Fibroblast of pulmonary artery (primary cell): ENCODE measurements around the gene MRPS9.

Experiments used
- DNase-seq: peaks from one replicate; pipeline ENCODE4 v3.0.0-alpha.2; 2010; ENCODE audit warnings: low read depth
- H3K4me3 ChIP-seq: replicated peaks from 2 replicates; pipeline ENCODE4 v1.5.1; 2011; ENCODE audit warnings: low read depth, mild to moderate bottlenecking, control low read depth, low read length, moderate library complexity
- TF ChIP-seq, protein P1 (sequence below): IDR thresholded peaks from 2 replicates; pipeline ENCODE4 v1.5.1; 2011; ENCODE audit warnings: mild to moderate bottlenecking, control low read depth, low read length, inconsistent platforms; ENCODE audit errors: missing control alignments

MRPS9 gene

GRCh38 chr2:105037572-105038382 lies at the start of gene MRPS9:
MRPS9 (plus strand) TSS chr2:105038069; CDS start chr2:105038093, 24 bp downstream.
- H3K4me3 ChIP-seq, result peak within 1 kb of the TSS; percentile 98
- peak; percentile 97 for DNase-seq
- TF ChIP-seq, protein P1, sequence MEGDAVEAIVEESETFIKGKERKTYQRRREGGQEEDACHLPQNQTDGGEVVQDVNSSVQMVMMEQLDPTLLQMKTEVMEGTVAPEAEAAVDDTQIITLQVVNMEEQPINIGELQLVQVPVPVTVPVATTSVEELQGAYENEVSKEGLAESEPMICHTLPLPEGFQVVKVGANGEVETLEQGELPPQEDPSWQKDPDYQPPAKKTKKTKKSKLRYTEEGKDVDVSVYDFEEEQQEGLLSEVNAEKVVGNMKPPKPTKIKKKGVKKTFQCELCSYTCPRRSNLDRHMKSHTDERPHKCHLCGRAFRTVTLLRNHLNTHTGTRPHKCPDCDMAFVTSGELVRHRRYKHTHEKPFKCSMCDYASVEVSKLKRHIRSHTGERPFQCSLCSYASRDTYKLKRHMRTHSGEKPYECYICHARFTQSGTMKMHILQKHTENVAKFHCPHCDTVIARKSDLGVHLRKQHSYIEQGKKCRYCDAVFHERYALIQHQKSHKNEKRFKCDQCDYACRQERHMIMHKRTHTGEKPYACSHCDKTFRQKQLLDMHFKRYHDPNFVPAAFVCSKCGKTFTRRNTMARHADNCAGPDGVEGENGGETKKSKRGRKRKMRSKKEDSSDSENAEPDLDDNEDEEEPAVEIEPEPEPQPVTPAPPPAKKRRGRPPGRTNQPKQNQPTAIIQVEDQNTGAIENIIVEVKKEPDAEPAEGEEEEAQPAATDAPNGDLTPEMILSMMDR, result no peak

GRCh38 chr2:105005181-105005951 lies 32.5 kb upstream of the MRPS9 start:
- H3K4me3 ChIP-seq, result no peak overlapping the region
- DNase-seq, result no peak
- TF ChIP-seq, protein P1, result no peak

- TF ChIP-seq, protein P1, result no peak
- no peak overlapping the region for H3K4me3 ChIP-seq
- no peak for DNase-seq
These were observed 30.5 kb upstream of the MRPS9 start for GRCh38 chr2:105007367-105007766.

- H3K4me3 ChIP-seq, result no peak overlapping the region
- TF ChIP-seq, protein P1, result no peak
- DNase-seq, result no peak
These were observed 5.4 kb upstream of the MRPS9 start for GRCh38 chr2:105032476-105032875.

GRCh38 chr2:105034170-105034569 lies 3.7 kb upstream of the MRPS9 start:
- DNase-seq, result no peak
- H3K4me3 ChIP-seq, result no peak overlapping the region
- TF ChIP-seq, protein P1, result no peak

DNA sequence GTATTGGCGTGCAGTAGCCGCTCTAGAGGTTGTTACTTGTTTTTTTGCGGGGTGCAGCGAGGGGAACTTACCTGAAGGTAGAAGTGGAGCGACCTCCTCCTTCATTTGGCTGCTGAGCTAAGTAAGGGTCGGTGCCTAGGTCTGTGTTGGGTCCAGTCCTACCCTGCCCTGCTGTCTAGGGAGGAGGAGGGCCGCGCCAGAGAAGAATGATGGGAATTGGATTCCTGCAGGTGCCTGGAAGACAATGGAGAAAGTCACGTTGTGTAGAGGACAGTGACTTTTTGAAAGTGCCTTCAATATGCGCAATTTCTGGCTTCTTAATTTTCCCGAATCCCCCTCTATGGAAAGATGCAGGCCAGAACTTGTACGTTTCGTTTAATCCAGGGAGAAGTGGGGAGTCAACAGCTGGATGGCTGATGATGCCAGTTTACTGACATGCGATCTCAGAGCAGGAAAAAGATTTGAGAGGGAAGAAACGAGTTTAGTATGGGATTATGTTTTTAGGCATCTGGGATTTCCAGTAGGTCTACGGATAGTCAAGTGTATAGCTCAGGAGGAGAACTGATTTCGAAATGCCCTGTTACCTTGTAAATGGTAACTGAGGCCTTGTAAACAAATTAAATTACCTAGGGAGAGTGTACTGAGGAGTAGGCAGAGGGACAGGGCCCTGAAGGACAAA lies 653 bp downstream of the MRPS9 start:
- TF ChIP-seq, protein P1, result no peak
- DNase-seq, result peak; percentile 6
- peak overlapping the region; percentile 98 for H3K4me3 ChIP-seq
